GM23338 (cell line): ENCODE measurements around the gene FHIP1B. TPM values are rescaled to one million over a fixed set of nuclear protein-coding genes. Genes with fewer than 3 reads are reported as not detected.

ENCODE experiments used
- ATAC-seq: fragments of 200-7000 bp; cut with Tn5 transposase; 3 replicates; pipeline ENCODE4 v1.9.1; 2020
- DNase-seq: peaks from one replicate; pipeline ENCODE4 v3.0.0-alpha.2; 2015; ENCODE audit warnings: low spot score
- H2AFZ ChIP-seq: fragments of 200-600 bp; sonication (generic); 2 replicates; pipeline ENCODE4 v1.8.0; 2016; ENCODE audit warnings: antibody characterized with exemption, mild to moderate bottlenecking, moderate library complexity
- H3F3A ChIP-seq: fragments of 200-600 bp; sonication (generic); replicated peaks from 2 replicates; pipeline ENCODE4 v1.8.0; 2017; ENCODE audit warnings: antibody characterized with exemption, mixed run types, low read depth
- H3K27ac ChIP-seq: fragments of 200-600 bp; sonication (generic); 2 replicates; pipeline ENCODE4 v1.6.1; 2016; ENCODE audit warnings: low read depth
- H3K27me3 ChIP-seq: fragments of 200-600 bp; sonication (generic); 2 replicates; pipeline ENCODE4 v1.8.0; 2016; ENCODE audit warnings: mild to moderate bottlenecking, mixed run types, moderate library complexity; ENCODE audit not compliant: insufficient read depth
- H3K36me3 ChIP-seq: fragments of 200-600 bp; sonication (generic); 2 replicates; pipeline ENCODE4 v1.8.0; 2016; ENCODE audit warnings: mild to moderate bottlenecking; ENCODE audit not compliant: insufficient read depth
- H3K4me1 ChIP-seq: fragments of 200-600 bp; sonication (generic); 2 replicates; pipeline ENCODE4 v1.8.0; 2016; ENCODE audit warnings: mild to moderate bottlenecking, moderate library complexity; ENCODE audit not compliant: insufficient read depth
- H3K4me2 ChIP-seq: fragments of 200-600 bp; sonication (generic); 2 replicates; pipeline ENCODE4 v1.7.1; 2017; ENCODE audit warnings: mixed run types
- H3K4me3 ChIP-seq: fragments of 200-600 bp; sonication (generic); 2 replicates; pipeline ENCODE4 v1.6.1; 2016; ENCODE audit warnings: mixed run types
- H3K79me2 ChIP-seq: fragments of 200-600 bp; sonication (generic); replicated peaks from 2 replicates; pipeline ENCODE4 v1.8.0; 2017; ENCODE audit warnings: mild to moderate bottlenecking; ENCODE audit not compliant: insufficient read depth
- H3K9me2 ChIP-seq: fragments of 200-600 bp; sonication (generic); 2 replicates; pipeline ENCODE4 v1.8.0; 2017; ENCODE audit not compliant: insufficient read depth
- H4K20me1 ChIP-seq: fragments of 200-600 bp; sonication (generic); replicated peaks from 2 replicates; pipeline ENCODE4 v1.8.0; 2017; ENCODE audit warnings: mild to moderate bottlenecking; ENCODE audit not compliant: insufficient read depth
- H3K27ac Mint-ChIP-seq: 2 replicates; pipeline ENCODE4 v1.8.0; 2020; ENCODE audit warnings: inconsistent platforms, mild to moderate bottlenecking, moderate library complexity, mixed read lengths
- H3K27me3 Mint-ChIP-seq: 3 replicates; pipeline ENCODE4 v1.8.0; 2022; ENCODE audit warnings: low read depth, mild to moderate bottlenecking, moderate library complexity, mixed read lengths, inconsistent platforms; ENCODE audit not compliant: insufficient read depth, poor library complexity
- H3K36me3 Mint-ChIP-seq: 3 replicates; pipeline ENCODE4 v1.8.0; 2021; ENCODE audit warnings: low read depth, mild to moderate bottlenecking, inconsistent platforms, moderate library complexity, mixed read lengths
- H3K4me1 Mint-ChIP-seq: 3 replicates; pipeline ENCODE4 v1.8.0; 2020; ENCODE audit warnings: mild to moderate bottlenecking, inconsistent platforms, mixed read lengths
- H3K4me3 Mint-ChIP-seq: 3 replicates; pipeline ENCODE4 v1.8.0; 2021; ENCODE audit warnings: moderate library complexity, mild to moderate bottlenecking, inconsistent platforms, mixed read lengths
- H3K9me3 Mint-ChIP-seq: 3 replicates; pipeline ENCODE4 v1.8.0; 2020; ENCODE audit warnings: moderate library complexity, mild to moderate bottlenecking, inconsistent platforms, mixed read lengths
- CREB1 ChIP-seq: fragments of 250-450 bp; sonication (Bioruptor Pico); IDR thresholded peaks from 2 replicates; pipeline ENCODE4 v1.5.0; 2020; ENCODE audit warnings: low read depth, mild to moderate bottlenecking, moderate library complexity
- EZH2 ChIP-seq: fragments of 200-600 bp; sonication (generic); IDR thresholded peaks from one replicate; pipeline ENCODE4 v1.8.0; 2017; ENCODE audit warnings: antibody characterized with exemption, mild to moderate bottlenecking, low read depth; ENCODE audit not compliant: unreplicated experiment
- EZH2phosphoT487 ChIP-seq: fragments of 200-600 bp; sonication (generic); IDR thresholded peaks from one replicate; pipeline ENCODE4 v1.8.1; 2018; ENCODE audit warnings: antibody characterized with exemption; ENCODE audit not compliant: unreplicated experiment
- JUNB ChIP-seq: IDR thresholded peaks from one replicate; pipeline ENCODE4 v1.6.1; 2016; ENCODE audit warnings: antibody characterized with exemption; ENCODE audit not compliant: unreplicated experiment
- NANOG ChIP-seq: IDR thresholded peaks from 2 replicates; pipeline ENCODE4 v1.6.1; 2016; ENCODE audit warnings: antibody characterized with exemption, borderline replicate concordance
- POLR2AphosphoS5 ChIP-seq: IDR thresholded peaks from 2 replicates; pipeline ENCODE4 v1.6.1; 2016; ENCODE audit warnings: antibody characterized with exemption, low read depth
- STAT1 ChIP-seq: IDR thresholded peaks from one replicate; pipeline ENCODE4 v1.6.1; 2016; ENCODE audit warnings: antibody characterized with exemption; ENCODE audit not compliant: unreplicated experiment
- ZNF114 ChIP-seq: fragments of 250-450 bp; sonication (Bioruptor Pico); IDR thresholded peaks from 2 replicates; pipeline ENCODE4 v1.5.0; 2020; ENCODE audit warnings: mild to moderate bottlenecking, moderate library complexity
- ZNF331 ChIP-seq: fragments of 250-450 bp; sonication (Bioruptor Pico); IDR thresholded peaks from 2 replicates; pipeline ENCODE4 v1.5.0; 2020; ENCODE audit warnings: low read depth, mild to moderate bottlenecking, moderate library complexity
- polyA plus RNA-seq: library from polyadenylated mRNA; unstranded; fragments of >200 nt; fragmentation: Nextera tagmentation; extraction: Ambion mirVana; gene quantifications from 2 replicates; pipeline ENCODE4 v1.2.1, GENCODE V29; 2016
- total RNA-seq: library from RNA; depleted of rRNA; stranded (reverse); fragments of >200 nt; shearing (Covaris generic); gene quantifications from 2 replicates; pipeline ENCODE4 v1.2.3, GENCODE V29; 2014
- TF ChIP-seq, protein P1 (sequence below): fragments of 250-450 bp; sonication (Bioruptor Pico); IDR thresholded peaks from 2 replicates; pipeline ENCODE4 v1.5.0; 2020; ENCODE audit warnings: mild to moderate bottlenecking, moderate library complexity
- TF ChIP-seq, protein P2 (sequence below): IDR thresholded peaks from 2 replicates; pipeline ENCODE4 v1.6.1; 2016; ENCODE audit warnings: antibody characterized with exemption
- TF ChIP-seq, protein P3 (sequence below), 2 experiments: fragments of 200-600 bp in 1 of 2; sonication (generic) in 1 of 2; conservative IDR thresholded peaks; 2 replicates each; pipeline versions ENCODE4 v1.5.1 to v1.6.1; 2016 to 2017; ENCODE audit warnings: antibody characterized with exemption in 2 of 2, low read depth in 2 of 2, mild to moderate bottlenecking in 2 of 2, moderate library complexity in 1 of 2
- TF ChIP-seq, protein P4 (sequence below): IDR thresholded peaks from one replicate; pipeline ENCODE4 v1.6.1; 2018; ENCODE audit warnings: antibody characterized with exemption; ENCODE audit not compliant: unreplicated experiment

Gene FHIP1B
- total and polyA plus RNA-seq, 2 experiments from 2014 or later, result 10.3 to 34.5 TPM

DNA sequence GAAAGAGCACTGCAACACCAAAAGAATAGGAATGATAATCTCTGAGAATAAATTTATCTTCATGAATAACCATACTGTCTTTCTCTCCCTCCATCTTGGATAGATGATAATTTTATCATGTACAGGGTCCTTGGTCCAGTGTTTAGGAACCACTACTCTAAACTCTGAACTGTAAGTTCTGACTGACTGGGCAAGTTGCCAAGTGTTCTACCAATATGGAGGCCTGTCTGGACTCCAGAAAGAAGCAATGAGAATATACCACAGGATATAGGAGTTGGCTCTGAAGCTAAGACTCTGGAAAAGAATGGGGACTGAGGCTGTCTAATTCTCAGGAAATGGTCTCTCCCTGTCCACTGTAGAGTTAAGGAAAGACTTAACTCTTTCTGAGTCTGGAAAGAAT is 1.5 kb downstream of the FHIP1B start:
- DNase-seq, result no peak
- Mint-ChIP-seq H3K27me3 (peaks cover 6% of the 10 kb centered on the region), H3K27ac (no peak overlapping the region), H3K36me3 (no peaks in the 10 kb centered on the region), H3K4me1 (peaks cover 12% of the 10 kb centered on the region), H3K9me3 (no peaks in the 10 kb centered on the region), H3K4me3 (peak overlapping the region; percentile 39; the same call in 2 of the 3 replicates)
- no peaks in the 10 kb centered on the region for H3F3A ChIP-seq
- no peak overlapping the region for H3K27ac ChIP-seq
- H3K4me1 ChIP-seq, result peaks cover 3% of the 10 kb centered on the region
- no peak overlapping the region for H3K4me3 ChIP-seq
- TF ChIP-seq POLR2AphosphoS5, result no peak
- TF ChIP-seq, protein P1, sequence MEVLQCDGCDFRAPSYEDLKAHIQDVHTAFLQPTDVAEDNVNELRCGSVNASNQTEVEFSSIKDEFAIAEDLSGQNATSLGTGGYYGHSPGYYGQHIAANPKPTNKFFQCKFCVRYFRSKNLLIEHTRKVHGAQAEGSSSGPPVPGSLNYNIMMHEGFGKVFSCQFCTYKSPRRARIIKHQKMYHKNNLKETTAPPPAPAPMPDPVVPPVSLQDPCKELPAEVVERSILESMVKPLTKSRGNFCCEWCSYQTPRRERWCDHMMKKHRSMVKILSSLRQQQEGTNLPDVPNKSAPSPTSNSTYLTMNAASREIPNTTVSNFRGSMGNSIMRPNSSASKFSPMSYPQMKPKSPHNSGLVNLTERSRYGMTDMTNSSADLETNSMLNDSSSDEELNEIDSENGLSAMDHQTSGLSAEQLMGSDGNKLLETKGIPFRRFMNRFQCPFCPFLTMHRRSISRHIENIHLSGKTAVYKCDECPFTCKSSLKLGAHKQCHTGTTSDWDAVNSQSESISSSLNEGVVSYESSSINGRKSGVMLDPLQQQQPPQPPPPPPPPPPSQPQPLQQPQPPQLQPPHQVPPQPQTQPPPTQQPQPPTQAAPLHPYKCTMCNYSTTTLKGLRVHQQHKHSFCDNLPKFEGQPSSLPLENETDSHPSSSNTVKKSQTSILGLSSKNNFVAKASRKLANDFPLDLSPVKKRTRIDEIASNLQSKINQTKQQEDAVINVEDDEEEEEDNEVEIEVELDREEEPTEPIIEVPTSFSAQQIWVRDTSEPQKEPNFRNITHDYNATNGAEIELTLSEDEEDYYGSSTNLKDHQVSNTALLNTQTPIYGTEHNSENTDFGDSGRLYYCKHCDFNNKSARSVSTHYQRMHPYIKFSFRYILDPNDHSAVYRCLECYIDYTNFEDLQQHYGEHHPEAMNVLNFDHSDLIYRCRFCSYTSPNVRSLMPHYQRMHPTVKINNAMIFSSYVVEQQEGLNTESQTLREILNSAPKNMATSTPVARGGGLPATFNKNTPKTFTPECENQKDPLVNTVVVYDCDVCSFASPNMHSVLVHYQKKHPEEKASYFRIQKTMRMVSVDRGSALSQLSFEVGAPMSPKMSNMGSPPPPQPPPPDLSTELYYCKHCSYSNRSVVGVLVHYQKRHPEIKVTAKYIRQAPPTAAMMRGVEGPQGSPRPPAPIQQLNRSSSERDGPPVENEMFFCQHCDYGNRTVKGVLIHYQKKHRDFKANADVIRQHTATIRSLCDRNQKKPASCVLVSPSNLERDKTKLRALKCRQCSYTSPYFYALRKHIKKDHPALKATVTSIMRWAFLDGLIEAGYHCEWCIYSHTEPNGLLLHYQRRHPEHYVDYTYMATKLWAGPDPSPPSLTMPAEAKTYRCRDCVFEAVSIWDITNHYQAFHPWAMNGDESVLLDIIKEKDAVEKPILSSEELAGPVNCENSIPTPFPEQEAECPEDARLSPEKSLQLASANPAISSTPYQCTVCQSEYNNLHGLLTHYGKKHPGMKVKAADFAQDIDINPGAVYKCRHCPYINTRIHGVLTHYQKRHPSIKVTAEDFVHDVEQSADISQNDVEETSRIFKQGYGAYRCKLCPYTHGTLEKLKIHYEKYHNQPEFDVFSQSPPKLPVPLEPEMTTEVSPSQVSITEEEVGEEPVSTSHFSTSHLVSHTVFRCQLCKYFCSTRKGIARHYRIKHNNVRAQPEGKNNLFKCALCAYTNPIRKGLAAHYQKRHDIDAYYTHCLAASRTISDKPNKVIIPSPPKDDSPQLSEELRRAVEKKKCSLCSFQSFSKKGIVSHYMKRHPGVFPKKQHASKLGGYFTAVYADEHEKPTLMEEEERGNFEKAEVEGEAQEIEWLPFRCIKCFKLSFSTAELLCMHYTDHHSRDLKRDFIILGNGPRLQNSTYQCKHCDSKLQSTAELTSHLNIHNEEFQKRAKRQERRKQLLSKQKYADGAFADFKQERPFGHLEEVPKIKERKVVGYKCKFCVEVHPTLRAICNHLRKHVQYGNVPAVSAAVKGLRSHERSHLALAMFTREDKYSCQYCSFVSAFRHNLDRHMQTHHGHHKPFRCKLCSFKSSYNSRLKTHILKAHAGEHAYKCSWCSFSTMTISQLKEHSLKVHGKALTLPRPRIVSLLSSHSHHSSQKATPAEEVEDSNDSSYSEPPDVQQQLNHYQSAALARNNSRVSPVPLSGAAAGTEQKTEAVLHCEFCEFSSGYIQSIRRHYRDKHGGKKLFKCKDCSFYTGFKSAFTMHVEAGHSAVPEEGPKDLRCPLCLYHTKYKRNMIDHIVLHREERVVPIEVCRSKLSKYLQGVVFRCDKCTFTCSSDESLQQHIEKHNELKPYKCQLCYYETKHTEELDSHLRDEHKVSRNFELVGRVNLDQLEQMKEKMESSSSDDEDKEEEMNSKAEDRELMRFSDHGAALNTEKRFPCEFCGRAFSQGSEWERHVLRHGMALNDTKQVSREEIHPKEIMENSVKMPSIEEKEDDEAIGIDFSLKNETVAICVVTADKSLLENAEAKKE (CRISPR knock-in tag), result no peak
- no peak for TF ChIP-seq JUNB
- TF ChIP-seq, protein P2, sequence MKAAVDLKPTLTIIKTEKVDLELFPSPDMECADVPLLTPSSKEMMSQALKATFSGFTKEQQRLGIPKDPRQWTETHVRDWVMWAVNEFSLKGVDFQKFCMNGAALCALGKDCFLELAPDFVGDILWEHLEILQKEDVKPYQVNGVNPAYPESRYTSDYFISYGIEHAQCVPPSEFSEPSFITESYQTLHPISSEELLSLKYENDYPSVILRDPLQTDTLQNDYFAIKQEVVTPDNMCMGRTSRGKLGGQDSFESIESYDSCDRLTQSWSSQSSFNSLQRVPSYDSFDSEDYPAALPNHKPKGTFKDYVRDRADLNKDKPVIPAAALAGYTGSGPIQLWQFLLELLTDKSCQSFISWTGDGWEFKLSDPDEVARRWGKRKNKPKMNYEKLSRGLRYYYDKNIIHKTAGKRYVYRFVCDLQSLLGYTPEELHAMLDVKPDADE, result no peak
- TF ChIP-seq STAT1, result no peak
- TF ChIP-seq, protein P3, sequence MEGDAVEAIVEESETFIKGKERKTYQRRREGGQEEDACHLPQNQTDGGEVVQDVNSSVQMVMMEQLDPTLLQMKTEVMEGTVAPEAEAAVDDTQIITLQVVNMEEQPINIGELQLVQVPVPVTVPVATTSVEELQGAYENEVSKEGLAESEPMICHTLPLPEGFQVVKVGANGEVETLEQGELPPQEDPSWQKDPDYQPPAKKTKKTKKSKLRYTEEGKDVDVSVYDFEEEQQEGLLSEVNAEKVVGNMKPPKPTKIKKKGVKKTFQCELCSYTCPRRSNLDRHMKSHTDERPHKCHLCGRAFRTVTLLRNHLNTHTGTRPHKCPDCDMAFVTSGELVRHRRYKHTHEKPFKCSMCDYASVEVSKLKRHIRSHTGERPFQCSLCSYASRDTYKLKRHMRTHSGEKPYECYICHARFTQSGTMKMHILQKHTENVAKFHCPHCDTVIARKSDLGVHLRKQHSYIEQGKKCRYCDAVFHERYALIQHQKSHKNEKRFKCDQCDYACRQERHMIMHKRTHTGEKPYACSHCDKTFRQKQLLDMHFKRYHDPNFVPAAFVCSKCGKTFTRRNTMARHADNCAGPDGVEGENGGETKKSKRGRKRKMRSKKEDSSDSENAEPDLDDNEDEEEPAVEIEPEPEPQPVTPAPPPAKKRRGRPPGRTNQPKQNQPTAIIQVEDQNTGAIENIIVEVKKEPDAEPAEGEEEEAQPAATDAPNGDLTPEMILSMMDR (conservative IDR thresholded peaks at IDR 0.05; ENCODE audit: low read depth in 2 of 2), result no peak
- TF ChIP-seq, protein P4, sequence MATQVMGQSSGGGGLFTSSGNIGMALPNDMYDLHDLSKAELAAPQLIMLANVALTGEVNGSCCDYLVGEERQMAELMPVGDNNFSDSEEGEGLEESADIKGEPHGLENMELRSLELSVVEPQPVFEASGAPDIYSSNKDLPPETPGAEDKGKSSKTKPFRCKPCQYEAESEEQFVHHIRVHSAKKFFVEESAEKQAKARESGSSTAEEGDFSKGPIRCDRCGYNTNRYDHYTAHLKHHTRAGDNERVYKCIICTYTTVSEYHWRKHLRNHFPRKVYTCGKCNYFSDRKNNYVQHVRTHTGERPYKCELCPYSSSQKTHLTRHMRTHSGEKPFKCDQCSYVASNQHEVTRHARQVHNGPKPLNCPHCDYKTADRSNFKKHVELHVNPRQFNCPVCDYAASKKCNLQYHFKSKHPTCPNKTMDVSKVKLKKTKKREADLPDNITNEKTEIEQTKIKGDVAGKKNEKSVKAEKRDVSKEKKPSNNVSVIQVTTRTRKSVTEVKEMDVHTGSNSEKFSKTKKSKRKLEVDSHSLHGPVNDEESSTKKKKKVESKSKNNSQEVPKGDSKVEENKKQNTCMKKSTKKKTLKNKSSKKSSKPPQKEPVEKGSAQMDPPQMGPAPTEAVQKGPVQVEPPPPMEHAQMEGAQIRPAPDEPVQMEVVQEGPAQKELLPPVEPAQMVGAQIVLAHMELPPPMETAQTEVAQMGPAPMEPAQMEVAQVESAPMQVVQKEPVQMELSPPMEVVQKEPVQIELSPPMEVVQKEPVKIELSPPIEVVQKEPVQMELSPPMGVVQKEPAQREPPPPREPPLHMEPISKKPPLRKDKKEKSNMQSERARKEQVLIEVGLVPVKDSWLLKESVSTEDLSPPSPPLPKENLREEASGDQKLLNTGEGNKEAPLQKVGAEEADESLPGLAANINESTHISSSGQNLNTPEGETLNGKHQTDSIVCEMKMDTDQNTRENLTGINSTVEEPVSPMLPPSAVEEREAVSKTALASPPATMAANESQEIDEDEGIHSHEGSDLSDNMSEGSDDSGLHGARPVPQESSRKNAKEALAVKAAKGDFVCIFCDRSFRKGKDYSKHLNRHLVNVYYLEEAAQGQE, result no peak
- TF ChIP-seq NANOG, result no peak
- TF ChIP-seq CREB1 (CRISPR knock-in tag), result no peak
- TF ChIP-seq EZH2phosphoT487, result no peak
- no peak for TF ChIP-seq ZNF114 (CRISPR knock-in tag)
- no peak for TF ChIP-seq EZH2
- no peak for TF ChIP-seq ZNF331 (CRISPR knock-in tag)
- H4K20me1 ChIP-seq, result peaks cover 32% of the 10 kb centered on the region
- no peaks in the 10 kb centered on the region for H3K9me2 ChIP-seq
- ATAC-seq, result no peak
- H2AFZ ChIP-seq, result no peak overlapping the region
- no peaks in the 10 kb centered on the region for H3K36me3 ChIP-seq
- H3K4me2 ChIP-seq, result no peak overlapping the region; the same call in 1 of the 2 replicates
- no peaks in the 10 kb centered on the region for H3K27me3 ChIP-seq
- H3K79me2 ChIP-seq, result peaks cover 50% of the 10 kb centered on the region
